Activated T-helper 1 cell treated with anti-CD3 and anti-CD28 coated beads, Interleukin-12 subunit alpha, Interleukin-12 subunit beta, Interleukin-2, Interleukin-4 antibody, amounts not matched to agents 30 ng/mL and 10 ng/mL and 1 ng/mL, durations not matched to agents 14 hours and 24 hours and 36 hours (primary cell): Measurements from ENCODE around the gene ASB4. TPM values are rescaled to one million over a fixed set of nuclear protein-coding genes. Genes with fewer than 3 reads are reported as not detected.

Source experiments
- DNase-seq: peaks from one replicate; pipeline ENCODE4 v3.0.0; 2021; ENCODE audit warnings: low spot score
- H3K27ac Mint-ChIP-seq: one replicate; pipeline ENCODE4 v1.8.0; 2021; ENCODE audit warnings: mild to moderate bottlenecking, mixed read lengths
- H3K27me3 Mint-ChIP-seq: one replicate; pipeline ENCODE4 v1.8.0; 2022; ENCODE audit warnings: mild to moderate bottlenecking, moderate library complexity, mixed read lengths; ENCODE audit not compliant: insufficient read depth
- H3K36me3 Mint-ChIP-seq: one replicate; pipeline ENCODE4 v1.8.0; 2021; ENCODE audit warnings: low read depth, mixed read lengths
- H3K4me1 Mint-ChIP-seq: one replicate; pipeline ENCODE4 v1.8.0; 2021; ENCODE audit warnings: low read depth, mixed read lengths
- H3K4me3 Mint-ChIP-seq: one replicate; pipeline ENCODE4 v1.8.0; 2021; ENCODE audit warnings: mild to moderate bottlenecking, moderate library complexity, mixed read lengths
- H3K9me3 Mint-ChIP-seq: one replicate; pipeline ENCODE4 v1.8.0; 2021; ENCODE audit warnings: mixed read lengths
- intact Hi-C: fragments of 100-400 bp; cut with micrococcal nuclease; formaldehyde crosslinking; loops from one replicate; pipeline ENCODE4 v1.15.1; 2024
- total RNA-seq: library from RNA; stranded (reverse); gene quantifications from 2 replicates; pipeline ENCODE4 v1.2.3, GENCODE V29; 2022

Gene ASB4
- total RNA-seq, 1 donor from 2014 or later = not detected

DNA sequence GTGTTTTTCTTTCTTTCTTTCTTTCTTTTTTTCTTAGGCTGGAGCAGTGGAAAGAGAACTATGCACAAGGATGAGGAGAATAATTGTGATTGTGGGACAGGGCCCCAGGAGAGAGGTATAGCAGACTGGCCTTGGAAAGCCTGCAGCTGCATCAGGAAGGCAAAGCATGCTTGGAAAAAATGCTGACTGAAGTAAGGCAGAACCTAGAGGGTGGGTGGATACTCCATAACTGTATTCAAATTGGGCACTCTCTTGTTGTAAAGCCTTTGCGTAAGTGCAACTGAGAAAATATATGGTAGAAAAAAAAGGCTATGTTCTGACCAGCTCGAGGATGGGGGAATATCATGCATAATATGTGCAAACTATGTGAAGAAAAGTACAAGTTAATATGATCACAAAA lies 71.0 kb downstream of the ASB4 start:
- no peaks in the 10 kb centered on the region for H3K27me3 Mint-ChIP-seq
- H3K9me3 Mint-ChIP-seq = no peaks in the 10 kb centered on the region
- no peak for DNase-seq
- H3K27ac Mint-ChIP-seq = no peak overlapping the region
- H3K4me1 Mint-ChIP-seq = no peaks in the 10 kb centered on the region
- H3K4me3 Mint-ChIP-seq = no peak overlapping the region
- intact Hi-C loops = no loop called here
- H3K36me3 Mint-ChIP-seq = no peaks in the 10 kb centered on the region

DNA sequence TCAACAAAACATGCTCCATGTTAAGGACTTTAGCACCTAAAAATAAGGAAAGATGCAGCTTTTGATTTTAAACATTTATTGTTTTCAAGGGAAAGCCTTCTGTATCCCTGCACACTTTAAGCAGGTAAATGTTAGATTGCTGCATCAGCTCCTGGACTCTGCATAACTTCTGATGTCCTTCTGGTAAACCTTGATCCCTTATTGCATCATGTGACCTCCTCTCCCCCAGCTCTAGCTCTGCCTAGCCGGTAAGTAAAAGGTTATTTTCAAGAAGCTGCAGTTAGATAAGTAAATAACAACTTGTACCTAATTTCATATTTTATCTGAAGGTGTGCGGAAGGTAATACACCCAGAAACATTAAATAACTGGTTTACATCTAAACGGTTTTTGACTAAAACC lies 73.1 kb downstream of the ASB4 start:
- Mint-ChIP-seq H3K9me3 (no peaks in the 10 kb centered on the region), H3K4me1 (no peaks in the 10 kb centered on the region), H3K36me3 (no peaks in the 10 kb centered on the region), H3K4me3 (no peak overlapping the region), H3K27me3 (no peaks in the 10 kb centered on the region), H3K27ac (no peak overlapping the region)
- intact Hi-C loops = no loop called here
- no peak for DNase-seq

DNA sequence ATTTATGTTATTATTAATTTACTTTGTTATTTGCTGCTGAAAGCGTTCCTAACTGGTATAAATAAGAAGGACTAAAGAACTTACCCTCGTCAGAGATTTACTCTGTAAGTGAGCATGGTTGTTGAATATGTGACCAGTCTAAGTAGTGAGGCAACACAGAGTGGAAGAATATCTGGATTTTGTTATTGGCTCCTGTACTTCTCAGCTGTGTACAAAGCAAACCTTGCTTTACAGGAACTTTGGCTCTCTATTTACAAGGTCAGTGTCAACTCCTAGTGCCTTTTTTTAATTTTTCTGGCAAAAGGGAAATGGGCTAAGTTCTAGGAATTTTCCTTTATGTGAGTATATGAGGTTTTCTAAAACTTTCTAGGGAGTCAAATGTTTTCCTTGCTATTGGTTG lies 74.9 kb downstream of the ASB4 start:
- intact Hi-C loops = no loop called here
- Mint-ChIP-seq H3K9me3 (no peaks in the 10 kb centered on the region), H3K27me3 (no peaks in the 10 kb centered on the region), H3K4me3 (no peak overlapping the region), H3K4me1 (no peaks in the 10 kb centered on the region), H3K27ac (no peak overlapping the region), H3K36me3 (no peaks in the 10 kb centered on the region)
- DNase-seq = no peak

DNA sequence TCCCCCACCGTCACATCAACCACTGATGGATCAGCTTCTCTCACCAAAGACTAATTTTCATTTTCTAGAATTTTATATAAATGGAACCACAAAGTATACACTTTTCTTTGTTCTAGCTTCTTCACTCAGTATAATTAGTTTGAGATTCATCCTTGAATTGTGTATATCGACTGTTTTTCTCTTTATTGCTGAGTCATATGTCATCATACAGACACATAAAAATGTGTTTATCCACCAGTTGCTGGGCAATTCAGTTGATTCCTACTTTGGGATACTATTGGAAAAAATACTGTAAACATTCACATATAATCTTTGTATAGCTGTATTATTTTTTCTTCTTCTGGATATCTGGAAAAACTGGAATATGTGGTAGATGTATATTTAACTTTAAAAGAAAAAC lies 84.0 kb downstream of the ASB4 start:
- Mint-ChIP-seq H3K9me3 (no peaks in the 10 kb centered on the region), H3K4me1 (no peaks in the 10 kb centered on the region), H3K36me3 (no peaks in the 10 kb centered on the region), H3K4me3 (no peak overlapping the region), H3K27me3 (no peaks in the 10 kb centered on the region), H3K27ac (no peak overlapping the region)
- no peak for DNase-seq
- intact Hi-C loops = no loop called here

DNA sequence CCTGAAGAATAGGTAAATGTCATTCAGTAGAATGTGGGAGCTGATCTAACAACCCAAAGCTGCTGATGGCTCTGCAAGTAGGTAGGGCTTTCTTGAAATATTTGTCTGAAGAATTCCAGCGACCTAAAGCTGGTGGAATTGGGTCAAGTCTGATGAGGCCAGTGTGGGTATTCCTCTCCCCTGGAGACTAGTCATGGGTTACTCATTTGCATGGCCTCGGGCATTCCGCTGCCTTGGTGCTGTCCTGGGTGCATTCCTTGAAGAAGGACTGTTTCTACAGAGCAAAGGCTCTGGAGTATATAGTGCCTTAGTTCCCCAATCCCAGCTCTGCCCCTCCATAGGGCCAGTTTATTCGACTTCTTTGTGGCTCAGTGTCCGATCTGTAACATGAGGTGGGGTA lies 91.4 kb downstream of the ASB4 start:
- H3K36me3 Mint-ChIP-seq = no peaks in the 10 kb centered on the region
- H3K9me3 Mint-ChIP-seq = no peaks in the 10 kb centered on the region
- no peak for DNase-seq
- intact Hi-C loops = no loop called here
- no peaks in the 10 kb centered on the region for H3K27me3 Mint-ChIP-seq
- no peak overlapping the region for H3K27ac Mint-ChIP-seq
- H3K4me3 Mint-ChIP-seq = no peak overlapping the region
- H3K4me1 Mint-ChIP-seq = no peaks in the 10 kb centered on the region

DNA sequence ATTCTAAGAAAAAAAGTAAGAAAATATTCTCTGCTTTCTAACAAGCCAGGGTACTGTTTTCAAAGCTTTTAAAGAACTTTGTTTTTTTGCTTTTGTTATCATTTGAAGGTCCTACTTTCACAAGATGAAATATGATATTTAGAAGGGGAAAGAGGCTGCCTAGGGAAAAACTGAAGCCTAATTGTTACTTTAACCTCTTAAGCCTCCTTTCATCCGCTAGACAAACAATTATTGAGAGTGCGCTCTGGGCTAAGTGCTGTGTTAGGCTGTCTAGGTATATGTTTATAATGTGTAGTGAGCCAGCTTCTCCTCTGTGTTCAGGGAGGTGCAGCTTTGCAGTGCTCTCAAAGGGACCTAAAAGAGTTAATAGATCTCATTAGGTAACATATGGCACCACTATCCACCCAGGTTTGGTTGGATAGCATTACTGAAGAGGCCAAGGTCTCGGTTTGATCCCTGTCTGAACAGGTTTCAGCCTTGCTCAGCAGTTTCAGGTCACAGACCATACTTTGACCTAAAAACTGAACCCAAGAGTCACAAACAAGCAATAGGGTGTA lies 92.6 kb downstream of the ASB4 start:
- H3K4me1 Mint-ChIP-seq = no peaks in the 10 kb centered on the region
- no peak overlapping the region for H3K27ac Mint-ChIP-seq
- no peaks in the 10 kb centered on the region for H3K27me3 Mint-ChIP-seq
- H3K9me3 Mint-ChIP-seq = no peaks in the 10 kb centered on the region
- no peaks in the 10 kb centered on the region for H3K36me3 Mint-ChIP-seq
- intact Hi-C loops = no loop called here
- DNase-seq = no peak
- H3K4me3 Mint-ChIP-seq = no peak overlapping the region

DNA sequence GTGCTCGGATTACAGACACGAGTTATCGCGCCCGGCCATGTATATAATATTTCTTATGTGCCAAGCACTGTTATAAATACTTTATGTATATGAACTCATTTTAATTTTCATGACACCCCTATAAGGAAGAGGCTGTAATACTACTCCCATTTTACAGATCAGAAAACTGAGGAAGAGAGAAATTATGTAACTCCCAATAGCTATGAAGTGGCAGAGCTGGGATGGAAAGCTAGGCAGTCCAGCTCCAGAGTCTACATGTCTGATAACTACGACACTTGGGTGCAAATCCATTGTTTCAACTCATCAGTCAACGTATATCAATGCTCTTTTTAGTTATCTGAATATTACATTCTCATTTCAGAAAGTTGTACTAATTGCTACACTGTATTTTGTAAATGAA lies 93.6 kb downstream of the ASB4 start:
- Mint-ChIP-seq H3K36me3 (no peaks in the 10 kb centered on the region), H3K4me1 (no peaks in the 10 kb centered on the region), H3K4me3 (no peak overlapping the region), H3K27ac (no peak overlapping the region), H3K9me3 (no peaks in the 10 kb centered on the region), H3K27me3 (no peaks in the 10 kb centered on the region)
- intact Hi-C loops = no loop called here
- DNase-seq = no peak

DNA sequence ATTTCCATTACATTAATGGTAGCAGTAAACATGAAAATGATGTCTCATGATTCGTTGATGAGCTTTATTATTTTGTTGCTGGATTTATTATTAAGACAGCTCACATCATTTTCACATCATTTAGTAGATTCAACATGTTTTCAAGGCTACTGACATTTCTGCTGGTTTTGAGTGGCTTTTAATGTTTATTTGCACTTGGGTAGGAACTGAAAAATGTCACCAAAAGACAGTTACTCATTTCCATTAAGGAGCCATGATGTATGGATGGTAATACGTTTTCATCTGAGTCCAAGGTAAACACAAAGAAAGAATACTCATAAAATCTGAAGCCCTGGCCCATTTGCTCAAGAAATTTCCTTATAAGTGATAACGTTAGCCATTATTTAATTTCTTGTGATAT lies 95.7 kb downstream of the ASB4 start:
- H3K9me3 Mint-ChIP-seq = no peaks in the 10 kb centered on the region
- DNase-seq = no peak
- H3K4me1 Mint-ChIP-seq = no peaks in the 10 kb centered on the region
- no peak overlapping the region for H3K27ac Mint-ChIP-seq
- no peak overlapping the region for H3K4me3 Mint-ChIP-seq
- no peaks in the 10 kb centered on the region for H3K27me3 Mint-ChIP-seq
- H3K36me3 Mint-ChIP-seq = no peaks in the 10 kb centered on the region
- intact Hi-C loops = no loop called here

DNA sequence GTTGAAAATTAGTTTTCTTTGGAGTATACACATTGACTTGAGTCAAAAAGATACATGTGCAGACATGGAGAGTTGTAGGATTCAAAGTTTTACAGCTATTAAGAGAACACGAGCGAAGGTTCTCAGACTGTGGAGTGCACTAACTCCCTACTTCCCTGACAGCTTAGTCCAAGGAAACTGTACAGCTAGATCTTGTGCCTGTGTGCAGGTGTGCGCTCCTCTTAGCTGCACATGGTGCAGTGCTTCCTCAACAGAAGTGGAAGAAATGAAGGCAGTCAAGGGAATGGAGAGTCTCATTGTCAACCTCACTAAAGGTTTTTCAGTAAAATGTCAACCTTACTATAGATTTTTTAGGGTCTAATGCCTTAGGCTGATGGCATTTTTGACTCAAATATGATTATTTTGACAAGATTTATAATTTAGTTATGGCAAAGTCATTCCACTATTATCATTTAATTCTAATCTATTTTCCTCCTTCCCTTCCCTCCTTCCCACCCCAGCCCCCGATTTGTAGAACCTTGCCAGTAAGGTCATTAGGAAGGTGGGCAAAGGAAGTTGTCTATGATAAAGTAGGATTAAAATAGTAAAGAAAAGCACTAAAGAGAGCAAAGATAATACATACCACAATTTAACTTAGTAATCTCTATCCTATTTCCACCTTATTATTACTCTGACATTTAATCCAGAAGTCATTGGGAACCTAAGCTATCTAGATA lies 97.0 kb downstream of the ASB4 start:
- H3K4me1 Mint-ChIP-seq = no peaks in the 10 kb centered on the region
- intact Hi-C loops = no loop called here
- DNase-seq = no peak

DNA sequence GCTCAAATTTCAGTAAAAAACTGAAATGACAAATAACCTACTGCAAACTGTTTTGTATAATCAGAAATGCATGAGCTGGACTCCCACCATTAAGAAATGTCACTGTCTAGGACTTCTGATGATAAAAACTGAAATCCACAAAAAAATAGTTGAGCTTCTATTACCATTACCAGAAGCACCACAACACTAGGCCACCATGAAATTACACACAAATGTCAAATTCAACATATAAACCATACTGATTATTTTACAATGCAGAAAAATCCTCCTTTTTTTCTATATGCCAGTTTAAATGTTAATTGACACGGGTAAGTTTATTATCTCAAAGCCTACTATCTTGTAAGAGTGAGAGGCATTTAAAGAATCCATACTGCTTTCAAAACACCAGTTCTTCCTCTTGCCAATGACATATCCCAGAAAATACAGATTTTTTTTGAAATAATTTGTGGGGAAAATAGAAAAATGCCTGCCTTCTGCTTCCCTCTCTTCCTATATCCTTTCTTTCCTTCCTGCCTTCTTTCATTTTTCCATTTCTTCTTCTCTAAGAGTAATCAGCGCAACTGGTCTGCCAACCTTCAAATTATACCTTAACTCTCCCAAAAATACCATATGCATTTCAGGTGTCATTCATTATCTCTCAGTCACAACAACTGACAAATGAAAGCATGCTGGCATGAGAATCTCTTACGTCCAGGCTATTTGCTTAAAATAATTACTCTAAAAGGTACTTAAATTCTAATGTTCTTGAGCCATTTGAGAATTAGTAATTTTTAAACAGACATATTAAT lies 98.3 kb downstream of the ASB4 start:
- Mint-ChIP-seq H3K4me1 (no peaks in the 10 kb centered on the region), H3K27ac (no peak overlapping the region), H3K36me3 (no peaks in the 10 kb centered on the region), H3K9me3 (no peaks in the 10 kb centered on the region), H3K4me3 (no peak overlapping the region), H3K27me3 (no peaks in the 10 kb centered on the region)
- intact Hi-C loops = no loop called here
- no peak for DNase-seq

More for the DNA sequence above, 97.0 kb downstream of the ASB4 start:
- Mint-ChIP-seq H3K4me3 (no peak overlapping the region), H3K27me3 (no peaks in the 10 kb centered on the region), H3K9me3 (no peaks in the 10 kb centered on the region), H3K27ac (no peak overlapping the region), H3K36me3 (no peaks in the 10 kb centered on the region)

DNA sequence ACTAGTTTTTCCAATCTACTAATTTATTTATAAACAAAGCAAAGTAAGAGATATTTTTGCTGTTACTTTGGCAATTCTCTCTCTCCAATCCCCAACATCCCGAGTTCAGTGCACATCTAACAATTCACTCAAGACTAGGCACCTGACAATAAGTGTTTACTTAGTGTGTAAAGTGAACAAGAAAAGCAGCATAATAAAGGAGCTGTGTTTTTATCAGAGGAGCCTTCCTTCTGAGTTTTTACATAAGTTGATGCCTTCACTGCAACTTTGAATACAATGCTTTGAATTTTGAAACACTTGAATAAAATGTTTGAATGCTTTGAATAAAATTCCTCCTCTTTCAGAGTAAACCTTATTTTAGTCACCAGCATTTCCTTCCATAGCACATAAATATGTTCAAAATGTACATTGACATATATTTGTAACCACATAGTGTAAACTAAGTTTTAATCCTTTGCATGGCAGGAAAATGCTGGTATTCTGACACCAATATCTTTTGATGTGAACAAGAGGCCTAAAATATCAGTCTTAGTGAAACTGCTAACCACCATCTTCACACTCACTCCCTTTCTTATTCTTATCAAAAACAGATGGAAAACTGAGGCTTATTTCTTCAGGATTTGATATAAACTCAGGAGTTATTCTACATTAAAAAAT lies 99.2 kb downstream of the ASB4 start:
- no peaks in the 10 kb centered on the region for H3K4me1 Mint-ChIP-seq
- no peaks in the 10 kb centered on the region for H3K9me3 Mint-ChIP-seq
- no peak overlapping the region for H3K27ac Mint-ChIP-seq
- no peak overlapping the region for H3K4me3 Mint-ChIP-seq
- no peaks in the 10 kb centered on the region for H3K36me3 Mint-ChIP-seq
- intact Hi-C loops = no loop called here
- DNase-seq = no peak
- H3K27me3 Mint-ChIP-seq = no peaks in the 10 kb centered on the region

DNA sequence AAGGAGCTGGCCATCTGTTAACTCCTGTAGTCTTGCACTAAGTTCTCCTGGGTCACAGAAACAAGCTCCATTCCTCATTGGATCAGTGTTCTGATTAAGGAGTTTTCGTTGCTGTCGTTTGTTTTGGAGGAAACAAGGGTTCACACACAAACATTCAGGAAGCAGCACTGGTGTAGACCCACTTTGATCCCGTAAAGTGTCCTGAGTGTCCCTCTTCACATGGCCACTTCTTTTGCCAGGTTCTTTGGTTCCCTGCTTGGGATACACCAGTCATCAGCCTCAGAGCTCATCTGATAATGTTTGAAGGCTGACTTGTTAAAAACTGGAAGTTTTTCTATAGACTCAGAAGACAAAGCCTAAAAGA lies 99.7 kb downstream of the ASB4 start:
- no peak for DNase-seq
- no peaks in the 10 kb centered on the region for H3K4me1 Mint-ChIP-seq
- H3K4me3 Mint-ChIP-seq = no peak overlapping the region
- no peaks in the 10 kb centered on the region for H3K27me3 Mint-ChIP-seq
- no peaks in the 10 kb centered on the region for H3K36me3 Mint-ChIP-seq
- intact Hi-C loops = no loop called here
- H3K27ac Mint-ChIP-seq = no peak overlapping the region
- no peaks in the 10 kb centered on the region for H3K9me3 Mint-ChIP-seq

DNA sequence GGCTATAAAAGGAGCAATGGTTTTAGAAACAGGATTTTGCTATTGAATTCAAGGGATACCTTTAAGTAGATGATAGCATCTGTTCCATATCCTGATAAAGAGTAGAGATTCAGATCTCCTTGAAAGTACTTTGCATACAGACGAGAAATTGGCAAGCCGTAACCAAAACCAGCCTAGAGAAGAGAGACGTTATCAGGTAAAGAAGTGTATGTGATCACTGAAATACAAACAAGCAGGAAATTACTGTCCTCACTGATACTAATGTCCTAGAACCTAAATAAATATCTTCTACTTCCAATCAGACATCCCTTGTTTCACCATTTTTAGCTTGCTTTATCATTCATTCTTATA lies 101.2 kb downstream of the ASB4 start:
- H3K9me3 Mint-ChIP-seq = no peaks in the 10 kb centered on the region
- H3K4me3 Mint-ChIP-seq = no peak overlapping the region
- H3K36me3 Mint-ChIP-seq = no peaks in the 10 kb centered on the region
- no peaks in the 10 kb centered on the region for H3K27me3 Mint-ChIP-seq
- H3K4me1 Mint-ChIP-seq = no peaks in the 10 kb centered on the region
- H3K27ac Mint-ChIP-seq = no peak overlapping the region
- intact Hi-C loops = no loop called here
- DNase-seq = no peak
